Esophagus squamous epithelium (tissue), 4 donors: Measurements from ENCODE around the gene SRRM4.

ENCODE experiments used
- CTCF ChIP-seq, 6 experiments: fragments of 450-650 bp in 4 of 6; fragments of 200-600 bp in 2 of 6; sonication (generic) in 2 of 6; IDR thresholded peaks; one replicate each; pipeline ENCODE4 v1.5.1; 2016 to 2019; ENCODE audit warnings: antibody characterized with exemption in 6 of 6, mild to moderate bottlenecking in 4 of 6, moderate library complexity in 4 of 6
- POLR2A ChIP-seq, 4 donors: fragments of 450-650 bp; IDR thresholded peaks; one replicate each; pipeline ENCODE4 v1.6.1; 2017; ENCODE audit warnings: antibody characterized with exemption in 4 of 4, mild to moderate bottlenecking in 4 of 4, moderate library complexity in 3 of 4

GRCh38 chr12:119153477-119154434 lies 172.4 kb downstream of the SRRM4 start:
- no peak for TF ChIP-seq POLR2A (IDR thresholded peaks at IDR 0.05)
- no peak for TF ChIP-seq CTCF (IDR thresholded peaks at IDR 0.05)
